ENCODE measurements around the gene MORN1. TPM values are rescaled to one million over a fixed set of nuclear protein-coding genes. Genes with fewer than 3 reads are reported as not detected.

MORN1 gene
- total and polyA plus RNA-seq, 8 donors: 4.7 to 9.3 (median 5.3) TPM

DNA sequence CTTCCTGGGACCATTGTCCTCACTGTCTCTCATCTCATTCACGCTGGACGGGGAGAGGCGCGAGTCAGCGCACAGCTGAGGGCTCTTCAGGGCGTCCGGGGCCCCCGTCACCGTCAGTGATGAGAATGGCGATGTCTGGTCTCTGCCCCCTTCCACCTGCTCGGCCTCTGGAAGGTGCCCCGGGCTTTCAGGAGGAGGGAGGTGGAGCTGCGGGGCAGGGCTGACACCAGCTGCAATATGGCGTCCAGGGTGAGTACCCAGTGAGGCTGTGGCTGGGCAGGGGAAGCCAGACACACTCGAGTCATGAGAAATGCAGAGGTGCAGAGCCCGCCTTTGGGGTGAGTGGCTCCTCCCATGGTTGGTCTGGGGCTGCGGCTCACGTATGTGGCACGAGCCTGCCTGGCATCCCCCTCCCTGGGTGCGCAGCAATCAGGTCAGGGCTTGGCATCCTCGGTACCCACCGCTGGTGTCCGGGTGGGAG lies 15.1 kb downstream of the MORN1 start:
- TF ChIP-seq, protein P1, sequence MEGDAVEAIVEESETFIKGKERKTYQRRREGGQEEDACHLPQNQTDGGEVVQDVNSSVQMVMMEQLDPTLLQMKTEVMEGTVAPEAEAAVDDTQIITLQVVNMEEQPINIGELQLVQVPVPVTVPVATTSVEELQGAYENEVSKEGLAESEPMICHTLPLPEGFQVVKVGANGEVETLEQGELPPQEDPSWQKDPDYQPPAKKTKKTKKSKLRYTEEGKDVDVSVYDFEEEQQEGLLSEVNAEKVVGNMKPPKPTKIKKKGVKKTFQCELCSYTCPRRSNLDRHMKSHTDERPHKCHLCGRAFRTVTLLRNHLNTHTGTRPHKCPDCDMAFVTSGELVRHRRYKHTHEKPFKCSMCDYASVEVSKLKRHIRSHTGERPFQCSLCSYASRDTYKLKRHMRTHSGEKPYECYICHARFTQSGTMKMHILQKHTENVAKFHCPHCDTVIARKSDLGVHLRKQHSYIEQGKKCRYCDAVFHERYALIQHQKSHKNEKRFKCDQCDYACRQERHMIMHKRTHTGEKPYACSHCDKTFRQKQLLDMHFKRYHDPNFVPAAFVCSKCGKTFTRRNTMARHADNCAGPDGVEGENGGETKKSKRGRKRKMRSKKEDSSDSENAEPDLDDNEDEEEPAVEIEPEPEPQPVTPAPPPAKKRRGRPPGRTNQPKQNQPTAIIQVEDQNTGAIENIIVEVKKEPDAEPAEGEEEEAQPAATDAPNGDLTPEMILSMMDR (IDR thresholded peaks at IDR 0.05): no peak
- no peak overlapping the region for H3K4me3 ChIP-seq
- DNase-seq (peak in 2 of 6 donors; percentile 13 to 59), FAIRE-seq (no peak), ATAC-seq (no peak)
- intact Hi-C loops (cut with DNase I): loop anchor here in 1 of 3 donors (10.0 kb wide), 1 partner anchor 182 kb away; the partner anchor contains the start of gene FAAP20
- H3K4me1 ChIP-seq: no peaks in the 10 kb centered on the region
- no peak overlapping the region for H3K27ac ChIP-seq
- no peaks in the 10 kb centered on the region for H3K27me3 ChIP-seq
- WGBS, 2 donors: 75 to 83% methylated on average over 23 of the region's 23 CpGs
- no peaks in the 10 kb centered on the region for H3K9me3 ChIP-seq
- no peaks in the 10 kb centered on the region for H3K36me3 ChIP-seq

DNA sequence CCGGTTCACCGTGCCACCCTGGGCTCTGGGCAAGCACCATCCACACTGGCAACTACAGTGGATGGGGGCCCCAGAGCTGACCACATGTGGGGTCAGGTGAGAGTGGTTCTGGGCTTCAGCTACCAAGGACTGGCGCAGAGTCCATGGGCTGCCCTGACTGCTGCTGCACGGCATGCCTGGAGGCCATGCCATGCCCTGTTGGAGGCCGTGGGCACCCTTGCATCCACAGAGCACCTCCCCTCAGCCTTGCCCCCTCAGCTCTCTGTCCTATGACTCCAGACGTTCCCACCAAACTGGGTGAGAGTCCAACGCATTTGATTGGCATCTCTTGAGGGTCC lies 15.5 kb downstream of the MORN1 start:
- intact Hi-C loops (cut with DNase I): loop anchor here in 1 of 3 donors (10.0 kb wide), 1 partner anchor 181 kb away; the partner anchor contains the start of gene FAAP20
- FAIRE-seq (no peak), ATAC-seq (no peak), DNase-seq (no peak)
- no peaks in the 10 kb centered on the region for H3K36me3 ChIP-seq
- no peak overlapping the region for H3K4me3 ChIP-seq
- WGBS, 2 donors: 77 to 79% methylated on average over 7 of the region's 7 CpGs
- H3K27me3 ChIP-seq: no peaks in the 10 kb centered on the region
- H3K9me3 ChIP-seq: no peaks in the 10 kb centered on the region
- TF ChIP-seq, protein P1 (IDR thresholded peaks at IDR 0.05): no peak
- no peaks in the 10 kb centered on the region for H3K4me1 ChIP-seq
- no peak overlapping the region for H3K27ac ChIP-seq

DNA sequence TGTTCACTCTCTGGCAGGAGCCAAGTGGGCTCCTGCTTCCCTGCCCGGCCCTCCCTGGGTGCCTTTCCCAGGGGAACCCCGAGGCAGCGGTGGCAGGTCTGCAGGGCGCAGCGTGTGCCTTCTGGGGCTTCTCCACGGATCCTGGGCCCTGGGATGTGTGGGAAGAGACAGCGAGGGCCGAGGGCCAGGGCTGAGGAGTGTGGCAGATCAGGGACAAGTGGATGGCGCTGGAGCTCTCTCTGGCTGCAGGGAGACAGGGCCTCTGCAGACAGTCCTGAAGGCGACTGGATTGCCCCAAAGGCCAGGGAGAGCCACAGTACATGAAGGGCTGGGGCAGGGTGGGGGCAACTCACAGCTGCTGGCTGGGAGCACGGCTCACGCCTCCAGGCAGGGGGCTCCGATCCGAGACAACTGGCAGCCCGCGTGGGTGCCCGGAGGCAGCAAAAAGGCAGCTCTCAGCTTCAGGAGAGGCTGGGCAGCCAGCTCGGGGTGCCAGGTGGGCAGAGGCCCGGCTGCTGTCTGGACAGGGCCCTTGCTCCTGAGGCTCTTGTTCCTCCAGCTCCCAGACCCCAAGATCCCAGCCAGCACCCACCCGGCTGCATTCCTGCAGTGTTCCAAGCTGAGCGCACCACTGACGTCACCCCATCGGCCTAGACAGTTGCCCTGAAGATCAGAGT lies 16.0 kb downstream of the MORN1 start:
- no peaks in the 10 kb centered on the region for H3K27me3 ChIP-seq
- FAIRE-seq: no peak
- TF ChIP-seq, protein P1 (IDR thresholded peaks at IDR 0.05): no peak
- peak in 2 of 6 donors; percentile 12 to 49 for DNase-seq
- intact Hi-C loops (cut with DNase I): loop anchor here in 1 of 3 donors (10.0 kb wide), 1 partner anchor 181 kb away; the partner anchor contains the start of gene FAAP20
- ATAC-seq: no peak
- no peak overlapping the region for H3K4me3 ChIP-seq
- no peaks in the 10 kb centered on the region for H3K36me3 ChIP-seq
- H3K9me3 ChIP-seq: no peaks in the 10 kb centered on the region
- no peaks in the 10 kb centered on the region for H3K4me1 ChIP-seq
- no peak overlapping the region for H3K27ac ChIP-seq
- WGBS, 2 donors: 74 to 83% methylated on average over 23 of the region's 23 CpGs

DNA sequence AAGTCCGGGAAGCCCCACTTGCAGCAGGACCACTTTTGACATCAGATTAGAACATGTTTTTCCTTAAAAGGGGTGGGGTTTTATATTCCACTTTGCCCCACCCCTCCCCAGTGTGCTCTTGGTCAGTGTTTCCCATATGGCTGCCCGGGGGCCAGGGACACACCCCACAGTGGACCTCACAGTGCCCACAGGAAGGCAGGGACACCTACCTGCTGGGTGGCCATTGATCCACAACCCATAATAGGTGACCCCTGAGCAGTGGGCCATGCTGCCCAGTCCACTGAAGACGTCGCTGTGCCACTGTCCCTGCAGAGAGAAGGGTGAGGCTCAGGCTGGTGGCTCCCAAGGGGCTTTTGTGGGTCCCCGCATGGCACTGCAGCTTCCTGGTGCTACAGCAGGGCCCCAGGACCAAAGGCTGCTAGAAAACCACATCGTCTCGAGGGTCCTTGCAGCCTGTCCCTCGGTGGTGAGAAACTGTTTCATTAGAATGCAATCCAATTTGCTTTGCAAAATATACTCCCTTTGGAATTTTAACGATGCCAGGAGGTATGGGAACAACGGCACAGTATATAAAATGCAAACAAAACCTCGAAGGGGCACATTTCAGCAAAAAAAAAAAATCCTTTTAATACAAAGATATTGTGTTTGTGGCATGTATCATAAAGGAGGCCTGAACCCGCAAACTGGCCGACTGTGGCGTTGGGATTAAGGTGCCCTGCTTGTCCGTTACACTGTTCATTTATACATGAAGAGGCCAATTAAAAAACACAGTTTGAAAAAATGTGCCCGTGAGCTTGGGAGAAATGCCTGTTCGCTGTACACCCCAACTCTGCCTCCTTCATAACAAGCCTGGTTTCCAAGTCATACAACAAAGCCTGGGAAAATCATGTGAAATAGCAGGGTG lies 16.9 kb downstream of the MORN1 start:
- intact Hi-C loops (cut with DNase I): loop anchor here in 1 of 3 donors (10.0 kb wide), 1 partner anchor 180 kb away; the partner anchor contains the start of gene FAAP20
- no peaks in the 10 kb centered on the region for H3K9me3 ChIP-seq
- no peak overlapping the region for H3K27ac ChIP-seq
- no peaks in the 10 kb centered on the region for H3K36me3 ChIP-seq
- DNase-seq (peak in 3 of 6 donors; percentile 9 to 38 (median 30)), ATAC-seq (no peak), FAIRE-seq (no peak)
- 76 to 78% methylated on average over 17 of the region's 17 CpGs for WGBS, 2 donors
- H3K4me3 ChIP-seq: no peak overlapping the region
- no peaks in the 10 kb centered on the region for H3K4me1 ChIP-seq
- H3K27me3 ChIP-seq: no peaks in the 10 kb centered on the region
- TF ChIP-seq, protein P1 (IDR thresholded peaks at IDR 0.05): no peak

All from pancreas (tissue), 10 donors.